ENCODE data around the gene SPATA6L. TPM values are rescaled to one million over a fixed set of nuclear protein-coding genes. Genes with fewer than 3 reads are reported as not detected.

SPATA6L gene
- total RNA-seq, 1 donor from 2014 or later, result 6.7 TPM

DNA sequence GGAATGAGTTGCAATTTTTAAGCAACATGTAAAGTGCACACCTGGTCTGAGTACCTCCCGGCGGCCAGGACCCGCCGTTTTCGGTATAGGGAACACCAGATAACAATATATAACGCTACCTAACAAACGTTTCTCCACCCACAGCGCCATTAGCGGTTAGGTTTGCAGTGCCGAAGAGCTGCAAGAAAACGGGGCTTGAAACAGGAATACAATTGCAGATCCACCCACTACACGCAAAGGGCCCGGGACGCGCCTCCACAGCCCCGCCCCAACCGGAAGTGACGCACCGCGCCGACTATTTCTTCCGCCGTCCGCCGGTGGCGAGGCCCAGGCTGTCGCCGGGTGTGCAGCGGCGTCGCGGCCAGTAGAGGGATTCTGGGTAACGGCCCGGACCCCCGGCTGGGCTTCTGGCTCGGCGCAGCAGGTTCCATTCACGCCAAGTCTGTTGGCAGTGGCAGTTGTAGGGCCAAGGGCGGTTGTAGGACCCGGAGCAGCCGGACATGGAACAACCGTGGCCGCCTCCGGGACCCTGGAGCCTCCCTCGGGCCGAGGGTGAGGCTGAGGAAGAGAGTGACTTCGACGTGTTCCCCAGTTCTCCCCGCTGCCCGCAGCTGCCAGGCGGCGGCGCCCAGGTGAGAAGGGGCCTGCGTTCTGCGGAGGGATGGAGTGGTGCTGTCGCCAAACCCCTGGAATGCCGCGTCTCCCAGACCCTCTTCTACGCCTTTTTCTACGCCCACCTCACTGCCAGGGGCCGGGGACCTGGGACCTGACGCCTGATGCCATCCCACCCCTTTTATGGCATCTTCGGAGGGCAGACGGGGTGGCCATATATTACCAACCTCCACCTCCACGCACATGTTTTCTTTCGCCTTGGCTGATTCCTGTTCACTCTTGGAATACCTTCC lies 13.2 kb upstream of the SPATA6L start, which contains the start of gene CDC37L1:
TSS of gene CDC37L1 (plus strand) at position 302 of the 905 bp plus-strand sequence. CDS start at position 501, 199 bp downstream.
- no peak within 1 kb of the TSS for H3K27ac Mint-ChIP-seq (ENCODE audit: unreplicated experiment)
- peaks cover 2% of the 10 kb centered on the region for H3K27me3 Mint-ChIP-seq (ENCODE audit: unreplicated experiment)
- H3K9me3 Mint-ChIP-seq (ENCODE audit: unreplicated experiment), result no peaks in the 10 kb centered on the region
- H3K4me3 Mint-ChIP-seq (ENCODE audit: unreplicated experiment), result no peak within 1 kb of the TSS
- H3K4me1 Mint-ChIP-seq (ENCODE audit: unreplicated experiment), result peaks cover 2% of the 10 kb centered on the region
- TF ChIP-seq, protein P1, sequence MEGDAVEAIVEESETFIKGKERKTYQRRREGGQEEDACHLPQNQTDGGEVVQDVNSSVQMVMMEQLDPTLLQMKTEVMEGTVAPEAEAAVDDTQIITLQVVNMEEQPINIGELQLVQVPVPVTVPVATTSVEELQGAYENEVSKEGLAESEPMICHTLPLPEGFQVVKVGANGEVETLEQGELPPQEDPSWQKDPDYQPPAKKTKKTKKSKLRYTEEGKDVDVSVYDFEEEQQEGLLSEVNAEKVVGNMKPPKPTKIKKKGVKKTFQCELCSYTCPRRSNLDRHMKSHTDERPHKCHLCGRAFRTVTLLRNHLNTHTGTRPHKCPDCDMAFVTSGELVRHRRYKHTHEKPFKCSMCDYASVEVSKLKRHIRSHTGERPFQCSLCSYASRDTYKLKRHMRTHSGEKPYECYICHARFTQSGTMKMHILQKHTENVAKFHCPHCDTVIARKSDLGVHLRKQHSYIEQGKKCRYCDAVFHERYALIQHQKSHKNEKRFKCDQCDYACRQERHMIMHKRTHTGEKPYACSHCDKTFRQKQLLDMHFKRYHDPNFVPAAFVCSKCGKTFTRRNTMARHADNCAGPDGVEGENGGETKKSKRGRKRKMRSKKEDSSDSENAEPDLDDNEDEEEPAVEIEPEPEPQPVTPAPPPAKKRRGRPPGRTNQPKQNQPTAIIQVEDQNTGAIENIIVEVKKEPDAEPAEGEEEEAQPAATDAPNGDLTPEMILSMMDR (IDR thresholded peaks at IDR 0.05; ENCODE audit: unreplicated experiment), result peak; percentile 82
- no peaks in the 10 kb centered on the region for H3K36me3 Mint-ChIP-seq (ENCODE audit: low read depth, unreplicated experiment)
- peak; percentile 99 for DNase-seq (ENCODE audit: low spot score)

DNA sequence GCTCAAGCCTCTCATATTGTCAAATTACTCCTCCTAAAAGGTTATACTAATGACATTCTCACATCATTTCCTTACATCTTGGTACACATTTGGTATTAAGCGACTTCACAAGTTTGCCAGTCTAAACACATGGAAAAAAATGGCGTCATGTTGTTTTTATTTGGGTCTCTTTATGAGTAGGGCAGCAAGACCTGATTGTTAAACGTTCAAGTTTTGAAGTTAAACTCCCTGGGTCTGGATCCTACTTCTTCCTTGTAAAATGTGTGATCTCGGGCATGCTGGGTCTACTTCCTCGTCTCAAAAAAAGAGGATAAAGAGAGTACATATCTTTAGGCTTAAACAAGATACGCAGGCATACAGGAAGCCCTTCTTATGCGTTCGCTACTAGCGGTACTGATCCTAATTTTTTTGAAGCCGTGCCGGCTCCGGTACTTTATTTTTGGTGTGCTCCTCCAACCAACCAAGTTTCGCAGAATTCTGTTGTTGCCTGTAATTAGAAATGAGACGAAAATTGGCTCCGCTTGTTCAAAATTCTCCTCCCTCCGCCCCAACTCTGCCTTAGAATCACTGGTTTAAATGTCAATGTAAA lies 12.5 kb upstream of the SPATA6L start:
- Mint-ChIP-seq H3K27me3 (ENCODE audit: unreplicated experiment) (peaks cover 2% of the 10 kb centered on the region), H3K36me3 (ENCODE audit: low read depth, unreplicated experiment) (no peaks in the 10 kb centered on the region), H3K27ac (ENCODE audit: unreplicated experiment) (no peak overlapping the region), H3K4me1 (ENCODE audit: unreplicated experiment) (peaks cover 2% of the 10 kb centered on the region), H3K4me3 (ENCODE audit: unreplicated experiment) (no peak overlapping the region), H3K9me3 (ENCODE audit: unreplicated experiment) (no peaks in the 10 kb centered on the region)
- TF ChIP-seq, protein P1 (IDR thresholded peaks at IDR 0.05; ENCODE audit: unreplicated experiment), result no peak
- DNase-seq (ENCODE audit: low spot score), result peak; percentile 22

DNA sequence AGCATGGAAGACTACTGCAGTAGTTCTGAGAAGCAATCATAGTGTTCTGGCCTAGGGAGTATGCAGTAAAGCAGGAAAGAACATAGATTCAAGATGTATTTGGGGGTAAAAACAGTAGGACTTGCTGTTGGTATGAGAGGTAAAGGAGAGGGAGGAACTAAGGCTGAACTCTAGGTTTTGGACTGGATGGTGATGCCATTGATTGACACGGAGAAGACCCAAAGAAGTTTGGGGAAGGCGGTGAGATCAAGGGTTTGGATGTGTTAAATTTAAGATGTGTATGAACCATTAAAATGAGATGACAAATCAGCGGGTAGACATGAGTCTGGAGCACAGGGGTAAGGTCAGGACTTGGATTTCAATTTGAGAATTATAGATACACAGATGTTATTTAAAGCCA lies 11.1 kb upstream of the SPATA6L start:
- no peak overlapping the region for H3K4me3 Mint-ChIP-seq (ENCODE audit: unreplicated experiment)
- no peaks in the 10 kb centered on the region for H3K36me3 Mint-ChIP-seq (ENCODE audit: low read depth, unreplicated experiment)
- H3K4me1 Mint-ChIP-seq (ENCODE audit: unreplicated experiment), result peaks cover 2% of the 10 kb centered on the region
- DNase-seq (ENCODE audit: low spot score), result no peak
- TF ChIP-seq, protein P1 (IDR thresholded peaks at IDR 0.05; ENCODE audit: unreplicated experiment), result no peak
- peaks cover 2% of the 10 kb centered on the region for H3K27me3 Mint-ChIP-seq (ENCODE audit: unreplicated experiment)
- no peak overlapping the region for H3K27ac Mint-ChIP-seq (ENCODE audit: unreplicated experiment)
- no peaks in the 10 kb centered on the region for H3K9me3 Mint-ChIP-seq (ENCODE audit: unreplicated experiment)

DNA sequence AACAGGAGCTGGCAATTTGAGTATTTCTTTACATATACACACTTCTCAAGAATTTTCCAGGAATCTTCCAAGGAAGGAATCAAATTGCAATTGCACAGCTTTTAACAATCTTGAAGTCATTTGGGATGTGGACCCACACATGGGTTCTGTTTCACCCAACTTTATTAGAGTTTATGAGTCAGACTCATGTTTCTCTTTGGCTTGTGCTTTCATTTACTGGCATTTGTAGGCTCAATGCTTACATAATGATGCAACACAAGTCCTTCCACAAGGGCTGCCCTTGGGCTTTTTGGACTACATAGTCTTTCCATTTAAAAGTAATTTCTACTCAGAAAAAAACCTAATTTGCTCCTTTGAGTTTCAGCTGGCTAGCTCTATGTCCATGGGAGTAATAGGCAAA lies 8.5 kb upstream of the SPATA6L start:
- H3K4me3 Mint-ChIP-seq (ENCODE audit: unreplicated experiment), result no peak overlapping the region
- no peak overlapping the region for H3K27ac Mint-ChIP-seq (ENCODE audit: unreplicated experiment)
- peaks cover 6% of the 10 kb centered on the region for H3K4me1 Mint-ChIP-seq (ENCODE audit: unreplicated experiment)
- H3K27me3 Mint-ChIP-seq (ENCODE audit: unreplicated experiment), result peaks cover 2% of the 10 kb centered on the region
- DNase-seq (ENCODE audit: low spot score), result no peak
- TF ChIP-seq, protein P1 (IDR thresholded peaks at IDR 0.05; ENCODE audit: unreplicated experiment), result no peak
- no peaks in the 10 kb centered on the region for H3K9me3 Mint-ChIP-seq (ENCODE audit: unreplicated experiment)
- H3K36me3 Mint-ChIP-seq (ENCODE audit: low read depth, unreplicated experiment), result no peaks in the 10 kb centered on the region

DNA sequence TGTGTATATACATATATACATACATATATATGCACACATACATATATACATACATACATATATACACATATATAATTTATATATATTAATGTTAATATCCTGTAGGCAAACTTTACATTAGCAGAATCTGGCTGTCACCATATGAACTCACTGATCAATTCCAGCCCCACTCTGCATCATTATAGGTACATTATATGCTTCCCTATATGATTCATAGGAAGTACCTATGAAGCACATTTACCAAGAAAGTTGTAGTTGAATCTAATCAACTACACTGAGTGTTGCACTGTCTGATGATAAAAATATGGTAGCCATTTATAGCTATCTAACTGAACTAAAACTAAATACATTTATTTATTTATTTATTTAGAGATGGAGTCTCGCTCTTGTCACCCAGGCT lies 5.5 kb upstream of the SPATA6L start:
- TF ChIP-seq, protein P1 (IDR thresholded peaks at IDR 0.05; ENCODE audit: unreplicated experiment), result no peak
- Mint-ChIP-seq H3K27ac (ENCODE audit: unreplicated experiment) (no peak overlapping the region), H3K4me3 (ENCODE audit: unreplicated experiment) (no peak overlapping the region), H3K27me3 (ENCODE audit: unreplicated experiment) (peaks cover 2% of the 10 kb centered on the region), H3K4me1 (ENCODE audit: unreplicated experiment) (peaks cover 6% of the 10 kb centered on the region), H3K36me3 (ENCODE audit: low read depth, unreplicated experiment) (no peaks in the 10 kb centered on the region), H3K9me3 (ENCODE audit: unreplicated experiment) (no peaks in the 10 kb centered on the region)
- DNase-seq (ENCODE audit: low spot score), result no peak

Data from endothelial cell (in vitro differentiated cells).